HG03103 (cell line): ENCODE results near the gene PLEKHA6.

Experiments used
- ATAC-seq: cut with Tn5 transposase; IDR thresholded peaks from one replicate; pipeline ENCODE4 v1.9.1; 2021; ENCODE audit warnings: low read depth; ENCODE audit not compliant: unreplicated experiment

PLEKHA6 gene

DNA sequence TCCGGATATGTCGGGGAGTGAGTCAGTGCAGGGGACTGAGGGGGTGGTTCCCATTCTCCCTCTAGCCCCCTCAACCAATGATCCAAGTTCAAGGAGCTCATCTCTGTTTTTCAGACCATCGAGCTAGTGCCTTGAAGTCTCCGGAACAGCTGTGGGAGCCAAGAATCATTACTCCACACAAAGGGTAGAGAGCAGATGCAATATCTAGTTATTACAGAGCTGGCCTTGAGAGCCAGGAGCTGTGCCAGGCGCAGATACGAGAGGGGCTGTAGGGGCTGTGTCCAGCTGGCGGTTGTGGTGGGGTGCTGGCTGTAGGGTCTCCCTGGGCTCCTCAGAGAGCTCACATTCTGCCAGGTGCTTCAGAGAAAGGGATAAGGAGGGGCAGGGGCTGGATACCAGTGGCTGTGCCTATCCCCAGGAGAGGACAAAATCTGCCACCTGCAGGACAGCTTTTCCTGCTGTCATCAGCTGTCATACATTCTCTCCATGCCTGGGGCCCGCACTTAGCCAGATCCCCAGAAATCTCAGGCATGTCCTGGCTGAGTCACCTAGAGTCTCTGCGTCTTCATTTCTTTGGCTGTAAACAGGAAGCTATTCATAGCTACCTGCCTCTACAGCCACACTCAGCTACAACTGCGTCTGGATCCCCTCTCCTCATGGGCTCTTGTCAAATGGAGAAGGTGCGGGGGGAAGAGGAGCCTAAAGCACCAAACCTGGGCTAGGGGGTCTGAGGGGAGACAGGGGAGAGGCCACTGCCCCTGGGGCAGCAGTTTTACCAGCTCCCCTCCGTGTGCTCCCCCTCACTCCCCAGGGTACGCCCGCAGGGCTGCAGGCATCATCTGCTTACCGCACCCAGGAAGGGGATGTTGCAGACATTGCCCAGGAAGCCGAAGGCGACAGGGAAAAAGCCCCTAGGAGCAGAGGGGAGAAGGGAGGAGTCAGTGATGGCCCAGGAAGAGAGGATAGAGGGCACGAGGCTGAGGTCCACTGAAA, 161.1 kb downstream of the PLEKHA6 start:
- no peak for ATAC-seq

- ATAC-seq: no peak
These were observed 162.7 kb downstream of the PLEKHA6 start for GRCh38 chr1:204197068-204197467.

DNA sequence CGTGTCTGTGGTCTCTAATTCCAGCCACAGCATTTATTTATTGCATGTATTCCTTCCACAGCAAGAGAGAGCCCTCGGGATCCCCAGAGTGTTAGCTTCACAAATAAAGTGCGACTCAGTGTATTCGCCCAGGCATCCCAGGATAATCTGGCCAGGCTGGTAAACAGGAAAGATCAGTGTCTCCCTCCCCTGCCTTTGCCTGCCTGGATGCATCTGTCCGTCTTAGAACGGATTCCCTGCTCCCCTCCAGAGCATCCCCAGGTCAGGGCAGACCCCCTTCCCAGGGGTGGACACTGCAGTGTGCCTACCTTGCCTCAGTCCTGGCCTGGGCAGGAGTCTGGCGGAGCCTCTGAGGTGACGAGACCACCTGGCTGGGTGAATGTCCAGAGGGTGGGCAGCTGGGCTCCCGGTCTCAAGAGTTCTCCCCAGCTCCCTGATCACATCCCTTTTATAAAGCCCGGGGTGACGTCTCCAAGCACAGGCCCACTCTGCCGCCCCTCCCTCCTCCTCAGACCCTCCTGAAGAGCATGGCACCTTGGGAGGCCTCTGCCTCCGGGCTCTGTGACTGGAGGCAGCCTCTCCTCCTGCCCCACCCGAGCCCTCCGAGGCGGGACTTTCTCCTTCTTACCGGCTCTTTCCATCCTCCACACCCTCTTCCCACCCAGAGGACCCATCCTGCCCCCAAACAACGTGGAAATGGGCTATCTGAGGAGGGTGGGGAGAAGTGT, 163.5 kb downstream of the PLEKHA6 start, which contains the start of gene KISS1:
Gene KISS1 (minus strand): TSS at position 424 of the 728 bp plus-strand sequence. CDS start 3,615 bp downstream, outside the sequence.
- no peak for ATAC-seq

DNA sequence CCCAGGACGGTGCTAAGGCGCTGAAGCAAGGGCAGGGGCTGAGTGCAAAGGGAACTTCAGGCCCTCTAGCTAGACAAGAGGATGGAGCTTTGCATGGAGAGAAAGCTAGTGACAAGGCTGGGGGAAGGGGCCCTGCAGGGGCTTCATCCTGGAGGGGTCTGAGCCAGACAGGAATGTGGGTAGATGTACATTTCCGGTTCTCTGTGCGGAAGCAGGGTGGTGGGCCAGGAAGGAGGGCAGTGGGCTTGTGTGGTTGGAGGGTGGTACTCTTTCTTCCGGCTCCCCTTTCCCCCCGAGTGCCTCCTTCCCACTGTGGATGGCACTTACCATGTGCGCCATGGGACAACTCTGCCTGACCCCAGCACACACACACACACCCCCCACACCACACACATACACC, 165.0 kb downstream of the PLEKHA6 start:
- no peak for ATAC-seq

DNA sequence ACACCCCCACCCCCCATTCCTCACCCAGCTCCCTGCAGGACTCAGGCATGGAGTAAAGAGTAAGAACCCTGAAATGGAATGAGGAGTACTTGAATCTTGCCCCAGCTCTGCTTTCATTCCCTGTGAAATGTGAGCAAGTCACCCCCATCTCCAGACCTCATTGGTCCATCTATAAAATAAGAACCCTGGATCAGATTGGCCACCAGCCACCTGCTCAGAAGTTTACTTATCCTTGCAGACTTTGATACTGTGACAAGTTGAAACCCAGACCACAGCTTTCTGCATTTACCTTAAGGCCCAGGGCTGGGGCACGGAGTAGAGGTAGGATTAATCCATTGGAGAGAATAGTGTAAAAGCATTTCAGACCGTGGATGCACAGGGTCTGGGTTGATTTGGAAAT, 165.6 kb downstream of the PLEKHA6 start:
- ATAC-seq: no peak

DNA sequence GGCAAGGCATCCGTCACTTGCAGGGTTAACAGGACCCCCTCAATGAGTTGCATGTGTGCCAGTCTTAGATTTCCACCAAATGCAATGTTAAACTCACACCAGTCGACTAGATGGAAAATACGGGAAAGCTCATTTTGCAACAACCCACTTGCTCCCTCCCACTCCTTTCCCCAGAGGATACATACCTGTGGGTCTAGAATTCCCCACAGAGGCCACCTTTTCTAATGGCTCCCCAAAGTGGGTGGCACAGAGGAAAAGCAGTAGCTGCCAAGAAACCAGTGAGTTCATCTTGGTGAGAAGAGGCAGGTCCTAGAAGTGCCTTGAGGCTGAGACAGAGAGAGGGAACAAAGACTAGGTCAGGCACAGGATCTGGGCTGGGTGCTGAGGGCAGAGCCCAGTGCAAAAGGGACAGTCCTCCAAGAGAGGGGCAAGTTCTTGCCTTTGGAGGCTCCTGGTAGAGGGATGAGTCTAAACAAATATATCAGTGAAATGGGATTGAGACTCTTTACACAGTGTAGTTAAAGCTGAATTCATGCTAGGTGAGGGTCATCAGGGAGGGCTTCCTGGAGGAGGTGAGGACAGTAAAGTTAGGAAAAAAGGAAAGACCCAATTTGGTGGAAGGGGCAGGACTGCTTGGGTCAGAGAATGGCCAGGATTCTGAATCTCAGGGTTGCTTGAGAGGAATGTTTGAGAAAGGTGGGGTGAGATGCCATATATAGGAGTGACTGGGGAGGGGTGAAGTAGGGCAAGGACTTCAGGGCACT, 167.0 kb downstream of the PLEKHA6 start:
- ATAC-seq: no peak

DNA sequence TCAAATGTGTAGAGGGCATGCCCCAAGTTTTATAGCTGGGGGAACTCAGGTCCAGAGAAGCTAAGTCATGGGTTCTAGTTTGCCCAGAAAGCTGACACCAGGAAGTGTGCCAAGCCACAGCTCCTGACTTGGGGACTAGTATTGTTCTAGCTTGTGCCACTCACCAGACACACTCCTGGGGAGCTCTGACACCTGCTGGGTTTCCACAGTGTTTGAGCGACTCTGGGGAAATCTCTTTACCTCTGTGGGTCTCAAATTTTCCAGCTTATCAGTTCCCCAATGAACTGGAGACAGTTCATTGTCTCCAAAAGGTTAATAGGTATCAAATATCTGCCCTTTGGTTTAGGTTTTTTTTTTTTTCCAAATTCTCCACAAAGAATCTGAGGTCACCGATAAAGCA, 167.7 kb downstream of the PLEKHA6 start:
- no peak for ATAC-seq

DNA sequence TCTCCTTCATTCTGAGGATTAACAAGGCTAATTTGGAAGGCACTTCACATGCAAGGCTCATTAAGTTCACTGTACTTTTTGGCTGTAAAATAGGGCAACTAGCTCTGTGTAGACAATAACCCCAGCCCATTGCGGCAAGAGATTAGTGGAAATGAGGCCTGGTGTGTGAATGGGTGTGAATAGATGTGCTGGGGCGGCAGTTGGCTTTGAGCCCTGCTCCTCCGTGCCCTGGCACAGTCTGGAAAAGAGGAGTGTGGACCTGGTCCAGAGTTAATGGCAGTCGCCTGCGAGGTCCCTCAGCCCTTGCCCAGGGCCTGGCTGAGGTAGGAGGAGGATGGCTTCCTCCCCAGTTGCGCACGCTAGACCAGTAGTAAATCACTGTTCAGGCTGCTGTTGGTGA, 168.3 kb downstream of the PLEKHA6 start:
- ATAC-seq: no peak

DNA sequence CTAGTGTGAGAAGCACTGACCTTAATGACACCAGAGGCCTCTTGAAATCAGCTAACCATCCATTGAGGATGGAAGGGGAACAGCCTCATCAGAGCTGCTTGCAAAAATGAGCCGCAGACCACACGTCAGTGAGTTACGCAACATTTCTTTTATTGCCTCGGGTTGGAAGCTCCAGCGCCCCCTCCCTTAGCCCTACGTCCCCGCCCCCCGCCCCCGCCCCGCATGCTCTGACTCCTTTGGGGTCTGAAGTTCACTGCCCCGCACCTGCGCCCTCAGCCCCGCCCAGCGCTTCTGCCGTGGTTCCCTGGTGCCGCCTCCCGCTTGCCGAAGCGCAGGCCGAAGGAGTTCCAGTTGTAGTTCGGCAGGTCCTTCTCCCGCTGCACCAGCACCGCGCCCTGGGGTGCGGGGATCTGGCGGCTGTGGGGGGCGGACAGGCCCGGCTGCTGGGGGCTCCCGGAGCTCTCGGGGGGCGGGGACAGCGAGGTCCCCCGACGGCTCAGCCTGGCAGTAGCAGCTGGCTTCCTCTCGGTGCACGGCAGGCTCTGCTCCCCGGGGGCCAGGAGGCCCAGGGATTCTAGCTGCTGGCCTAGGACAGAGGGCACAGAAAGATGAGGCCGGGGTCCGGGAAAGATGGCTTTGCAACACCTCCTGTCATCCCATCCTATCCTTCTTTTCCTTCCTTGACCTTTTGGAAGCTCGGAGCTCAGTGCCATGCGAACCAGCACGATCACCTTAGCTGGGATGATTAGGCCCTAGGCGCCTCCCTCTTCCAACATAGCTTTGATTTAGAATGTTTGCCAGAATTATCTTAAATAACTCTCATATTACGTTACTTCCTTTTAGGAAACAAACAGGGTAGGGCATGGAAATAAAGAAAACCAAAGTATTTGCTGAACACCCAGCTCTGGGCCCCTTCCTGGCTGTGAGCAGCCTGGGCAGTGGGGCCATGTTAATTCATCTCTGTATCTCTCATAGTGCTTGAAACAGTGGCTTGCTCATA, 169.2 kb downstream of the PLEKHA6 start:
- ATAC-seq: no peak

DNA sequence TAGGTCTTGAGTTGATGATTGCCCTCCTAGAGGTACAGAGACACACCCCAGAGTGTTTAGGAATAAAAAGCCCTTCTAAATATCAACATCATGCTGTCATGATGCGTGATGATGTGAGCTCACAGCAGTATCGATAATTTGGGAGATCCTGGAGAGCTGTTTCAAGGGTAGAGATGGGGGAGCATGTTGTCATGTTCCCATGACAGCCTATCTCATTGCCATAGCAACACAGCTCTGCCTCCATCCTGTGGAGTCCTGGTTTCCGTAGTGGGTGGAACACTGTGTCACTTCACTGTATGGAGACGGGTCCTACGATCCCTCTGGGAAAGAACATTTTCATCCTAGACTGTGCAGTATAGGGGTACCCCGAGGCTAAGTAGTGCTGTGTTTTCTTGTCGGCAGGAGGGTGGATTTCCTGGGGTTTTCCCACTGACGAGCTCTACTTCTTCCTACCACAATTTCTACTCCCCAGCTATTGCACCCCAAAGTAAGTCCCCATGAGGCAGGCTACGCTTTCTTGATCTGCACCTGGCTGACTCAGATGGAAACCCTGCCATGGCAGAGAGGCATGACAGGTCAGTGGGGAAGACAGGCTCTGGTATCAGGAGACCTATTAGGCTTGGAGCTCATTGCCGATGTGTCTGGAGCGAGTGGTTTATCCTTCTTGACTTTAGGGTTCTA, 170.6 kb downstream of the PLEKHA6 start:
- no peak for ATAC-seq

- ATAC-seq: no peak
These were observed 173.1 kb downstream of the PLEKHA6 start for GRCh38 chr1:204186597-204186996.

DNA sequence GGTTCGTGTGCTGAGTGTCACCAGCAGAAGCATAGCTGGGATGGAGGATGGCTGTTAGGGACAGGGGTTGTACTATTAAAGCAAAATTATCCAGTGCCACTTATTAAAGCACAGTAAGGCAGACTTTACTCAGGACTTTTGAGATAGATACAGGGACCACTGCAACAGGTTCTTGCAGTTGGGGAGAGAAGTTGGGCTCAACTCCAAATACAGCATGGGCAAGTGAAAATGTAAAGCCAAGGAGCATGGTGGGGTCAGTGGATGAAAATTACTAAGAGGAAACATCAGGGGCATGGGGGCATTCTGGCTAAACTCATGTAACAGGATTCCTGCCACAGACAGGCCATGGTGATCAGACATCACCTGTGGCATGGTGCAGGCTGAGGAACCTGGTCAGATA, 178.6 kb downstream of the PLEKHA6 start:
- ATAC-seq: no peak

DNA sequence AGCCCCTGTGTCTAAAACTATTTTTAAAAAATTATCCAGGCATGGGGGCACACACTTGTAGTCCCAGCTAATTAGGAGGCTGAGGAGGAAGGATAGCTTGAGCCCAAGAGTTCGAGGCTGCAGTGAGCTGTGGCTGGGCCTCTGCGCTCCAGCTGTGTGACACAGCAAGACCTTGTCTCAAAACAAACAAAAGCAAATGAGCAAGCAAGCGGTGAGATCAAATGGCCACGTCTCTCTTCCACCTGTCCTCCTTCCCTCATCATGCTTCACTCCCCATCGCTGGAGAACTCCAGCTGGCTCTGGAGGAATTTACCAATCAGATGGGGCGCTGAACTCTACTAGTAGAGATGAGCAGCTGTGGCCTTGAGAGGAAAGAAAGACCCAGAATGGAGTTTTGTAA, 179.6 kb downstream of the PLEKHA6 start:
- no peak for ATAC-seq

- ATAC-seq: no peak
These were observed 181.0 kb downstream of the PLEKHA6 start for GRCh38 chr1:204178487-204179281.

- ATAC-seq: no peak
These were observed 182.6 kb downstream of the PLEKHA6 start for GRCh38 chr1:204177133-204177532.

GRCh38 chr1:204176049-204176448, 183.7 kb downstream of the PLEKHA6 start:
- no peak for ATAC-seq

- ATAC-seq: no peak
These were observed 184.8 kb downstream of the PLEKHA6 start for GRCh38 chr1:204174958-204175357.

GRCh38 chr1:204172404-204173029, 187.2 kb downstream of the PLEKHA6 start:
- no peak for ATAC-seq
